Type B pancreatic cell (in vitro differentiated cells): ENCODE results near the gene LHFPL3. TPM values are rescaled to one million over a fixed set of nuclear protein-coding genes. Genes with fewer than 3 reads are reported as not detected.

Experiments used
- DNase-seq: peaks from one replicate; pipeline ENCODE4 v3.0.0; 2021; ENCODE audit warnings: mixed read lengths; ENCODE audit not compliant: unreplicated experiment; ENCODE audit errors: extremely low spot score
- H3K27ac Mint-ChIP-seq: 2 replicates; pipeline ENCODE4 v1.8.0; 2021; ENCODE audit warnings: mild to moderate bottlenecking, mixed read lengths
- H3K27me3 Mint-ChIP-seq: 2 replicates; pipeline ENCODE4 v1.8.0; 2021; ENCODE audit warnings: mixed read lengths
- H3K36me3 Mint-ChIP-seq: 2 replicates; pipeline ENCODE4 v1.8.0; 2021; ENCODE audit warnings: mixed read lengths
- H3K4me1 Mint-ChIP-seq: one replicate; pipeline ENCODE4 v1.8.0; 2021; ENCODE audit warnings: mixed read lengths; ENCODE audit not compliant: unreplicated experiment
- H3K4me3 Mint-ChIP-seq: 2 replicates; pipeline ENCODE4 v1.8.0; 2021; ENCODE audit warnings: mild to moderate bottlenecking, mixed read lengths
- H3K9me3 Mint-ChIP-seq: 2 replicates; pipeline ENCODE4 v1.8.0; 2021; ENCODE audit warnings: mixed read lengths
- CTCF ChIP-seq: fragments of 200-600 bp; sonication (generic); conservative IDR thresholded peaks from 2 replicates; pipeline ENCODE4 v1.5.0; 2021; ENCODE audit warnings: antibody characterized with exemption, mild to moderate bottlenecking
- total RNA-seq: library from RNA; stranded (reverse); gene quantifications from 2 replicates; pipeline ENCODE4 v1.2.1, GENCODE V29; 2021; ENCODE audit warnings: low replicate concordance

The LHFPL3 gene
- total RNA-seq, 1 donor from 2014 or later, result 0.31 TPM

GRCh38 chr7:104906556-104906955 lies 578.2 kb downstream of the LHFPL3 start:
- H3K36me3 Mint-ChIP-seq, result no peaks in the 10 kb centered on the region
- no peak for TF ChIP-seq CTCF
- H3K27me3 Mint-ChIP-seq, result no peaks in the 10 kb centered on the region
- no peak overlapping the region for H3K27ac Mint-ChIP-seq
- H3K4me1 Mint-ChIP-seq, result no peaks in the 10 kb centered on the region
- H3K9me3 Mint-ChIP-seq, result no peaks in the 10 kb centered on the region
- H3K4me3 Mint-ChIP-seq, result no peak overlapping the region
- no peak for DNase-seq

- no peaks in the 10 kb centered on the region for H3K9me3 Mint-ChIP-seq
- H3K27ac Mint-ChIP-seq, result no peak overlapping the region
- no peaks in the 10 kb centered on the region for H3K27me3 Mint-ChIP-seq
These were observed 580.2 kb downstream of the LHFPL3 start for GRCh38 chr7:104908636-104909035.

GRCh38 chr7:104909096-104909495 lies 580.7 kb downstream of the LHFPL3 start:
- H3K9me3 Mint-ChIP-seq, result no peaks in the 10 kb centered on the region
- no peak for DNase-seq
- H3K36me3 Mint-ChIP-seq, result no peaks in the 10 kb centered on the region
- H3K4me3 Mint-ChIP-seq, result no peak overlapping the region
- no peak overlapping the region for H3K27ac Mint-ChIP-seq
- no peaks in the 10 kb centered on the region for H3K4me1 Mint-ChIP-seq
- TF ChIP-seq CTCF, result no peak
- H3K27me3 Mint-ChIP-seq, result no peaks in the 10 kb centered on the region

More at GRCh38 chr7:104908636-104909035, 580.2 kb downstream of the LHFPL3 start:
- no peak for DNase-seq
- H3K4me1 Mint-ChIP-seq, result no peaks in the 10 kb centered on the region
- H3K4me3 Mint-ChIP-seq, result no peak overlapping the region
- TF ChIP-seq CTCF, result no peak
- H3K36me3 Mint-ChIP-seq, result no peaks in the 10 kb centered on the region

- H3K4me3 Mint-ChIP-seq, result no peak overlapping the region
- no peaks in the 10 kb centered on the region for H3K9me3 Mint-ChIP-seq
- peaks cover 9% of the 10 kb centered on the region for H3K27me3 Mint-ChIP-seq
- DNase-seq, result no peak
- peaks cover 4% of the 10 kb centered on the region for H3K4me1 Mint-ChIP-seq
- no peak for TF ChIP-seq CTCF
- no peaks in the 10 kb centered on the region for H3K36me3 Mint-ChIP-seq
- H3K27ac Mint-ChIP-seq, result no peak overlapping the region
These were observed 586.0 kb downstream of the LHFPL3 start for GRCh38 chr7:104914421-104914820.

- no peak for DNase-seq
- Mint-ChIP-seq H3K4me3 (no peak overlapping the region), H3K27me3 (peaks cover 6% of the 10 kb centered on the region), H3K36me3 (no peaks in the 10 kb centered on the region), H3K27ac (no peak overlapping the region), H3K9me3 (no peaks in the 10 kb centered on the region), H3K4me1 (peaks cover 9% of the 10 kb centered on the region)
- TF ChIP-seq CTCF, result no peak
These were observed 593.2 kb downstream of the LHFPL3 start for GRCh38 chr7:104921596-104921995.
